Stomach (tissue), 4 donors: ENCODE results near the gene TMCO4.

Source experiments
- CTCF ChIP-seq, 7 experiments: fragments of 450-650 bp in 4 of 7; fragments of 200-600 bp in 3 of 7; sonication (generic) in 3 of 7; IDR thresholded peaks; one replicate each; pipeline ENCODE4 v1.5.1; 2016 to 2019; ENCODE audit warnings: antibody characterized with exemption in 7 of 7, control low read depth in 2 of 7, mild to moderate bottlenecking in 1 of 7
- EP300 ChIP-seq: sonication (generic); formaldehyde crosslinking; IDR thresholded peaks from one replicate; pipeline ENCODE4 v1.6.1; 2017; ENCODE audit warnings: antibody characterized with exemption
- POLR2A ChIP-seq, 4 donors: fragments of 450-650 bp; IDR thresholded peaks; one replicate each; pipeline ENCODE4 v1.6.1; 2016; ENCODE audit warnings: antibody characterized with exemption in 4 of 4, control low read depth in 2 of 4, mild to moderate bottlenecking in 1 of 4, moderate library complexity in 1 of 4

DNA sequence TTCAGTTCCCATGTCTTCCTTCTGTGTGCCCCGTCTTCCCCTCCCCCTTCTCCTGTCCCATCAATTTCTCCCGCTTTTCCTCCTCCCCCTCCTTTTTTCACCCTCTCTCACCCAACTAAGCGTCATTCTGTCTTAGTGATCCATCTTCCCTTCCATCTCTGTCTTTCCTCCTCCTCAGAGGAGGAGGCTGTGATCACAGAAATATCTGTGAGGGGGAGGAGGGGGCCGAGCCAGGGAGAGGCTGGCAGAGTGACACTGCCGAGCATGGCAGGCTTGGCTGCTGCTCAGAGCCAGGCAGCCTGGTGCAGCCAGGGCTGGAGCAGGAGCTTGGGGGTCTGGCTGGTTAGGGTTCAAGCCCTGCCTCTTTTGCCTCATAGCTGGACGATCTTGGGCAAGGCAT lies 127.5 kb downstream of the TMCO4 start:
- TF ChIP-seq CTCF (IDR thresholded peaks at IDR 0.05): no peak
- TF ChIP-seq EP300: no peak
- no peak for TF ChIP-seq POLR2A (IDR thresholded peaks at IDR 0.05)
